Brain pericyte (primary cell): ENCODE measurements around the gene PGAP3.

ENCODE experiments used
- DNase-seq: peaks from one replicate; pipeline ENCODE4 v3.0.0-alpha.2; 2012; ENCODE audit warnings: low read depth, low spot score

PGAP3 gene

DNA sequence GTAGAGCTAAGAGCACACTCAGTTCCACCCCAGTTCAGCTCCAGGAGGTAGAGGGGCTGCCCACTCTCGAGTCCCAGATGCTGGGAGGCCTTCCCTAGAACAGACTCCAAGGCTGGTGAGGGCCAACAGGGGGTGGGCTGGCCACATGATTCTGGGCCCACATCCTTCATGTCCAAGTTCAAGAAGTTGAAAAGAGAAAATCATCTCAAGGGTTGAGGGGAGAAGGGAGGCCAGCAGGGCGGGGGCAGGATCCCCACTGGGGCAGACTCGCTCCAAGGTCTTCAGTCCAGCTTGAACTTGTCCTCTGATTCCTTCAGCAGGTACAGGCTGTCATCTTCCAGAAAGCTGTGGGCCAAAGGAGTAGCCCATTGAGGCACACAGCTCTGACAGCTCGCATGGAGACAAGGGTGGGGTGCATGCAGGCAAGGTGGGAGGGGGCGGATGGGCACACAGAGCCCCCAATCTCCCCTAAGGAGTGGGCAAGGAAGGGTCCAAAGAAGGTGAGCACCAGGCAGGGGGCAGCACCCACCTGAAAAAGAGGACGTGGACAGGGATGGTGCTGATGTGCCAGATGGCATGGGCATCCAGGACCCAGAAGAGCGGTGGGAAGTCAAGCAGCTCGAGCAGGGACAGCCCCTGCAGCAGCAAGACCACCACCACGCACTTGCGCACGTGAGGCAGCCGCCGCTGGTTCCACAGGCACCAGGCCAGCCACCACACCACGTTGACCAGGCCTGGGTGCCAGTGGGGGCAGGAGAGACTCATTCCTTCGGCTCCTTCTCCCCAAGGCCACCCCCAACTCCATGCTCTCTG is 15.1 kb downstream of the PGAP3 start:
- no peak for DNase-seq

DNA sequence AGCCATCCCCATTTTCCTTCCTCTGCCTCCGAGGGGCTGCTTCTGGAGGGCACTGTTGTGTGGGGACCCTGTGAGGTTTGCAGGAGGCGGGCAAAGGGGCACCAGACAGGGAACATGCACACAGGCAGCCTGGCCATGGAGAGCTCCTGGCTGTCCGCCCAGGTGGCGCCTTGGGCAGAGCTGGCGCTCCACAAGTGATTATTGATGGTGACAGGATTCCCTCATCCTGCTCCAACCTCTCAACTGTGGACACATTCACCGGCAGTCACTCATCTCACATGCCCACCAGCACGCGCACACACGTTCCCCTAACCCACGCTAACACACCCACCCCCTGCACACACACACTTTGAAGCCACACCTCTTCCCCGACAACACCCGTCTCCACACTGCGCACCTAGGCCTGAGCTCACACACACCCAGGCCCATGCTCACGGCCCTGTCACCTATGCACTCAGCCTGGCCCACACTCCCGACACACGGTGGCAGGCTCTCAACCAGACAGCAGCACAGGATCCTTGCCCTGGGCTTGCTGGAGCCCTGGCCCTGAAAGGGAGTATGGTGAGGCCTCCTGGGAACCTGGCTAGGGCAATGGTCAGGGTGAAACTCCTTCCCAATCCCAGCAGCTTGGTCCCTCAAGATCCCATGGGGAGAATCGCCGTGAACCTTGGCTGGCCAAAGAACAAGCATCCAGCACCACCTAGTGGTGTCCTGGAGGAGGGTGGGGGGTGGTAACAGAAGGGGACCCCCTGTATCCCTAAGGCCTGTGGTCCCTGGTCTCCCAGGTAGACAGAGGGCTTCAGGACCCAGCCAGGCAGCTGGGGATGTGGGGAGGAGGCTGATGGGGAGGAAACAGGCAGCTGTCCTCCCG is 16.0 kb downstream of the PGAP3 start:
- DNase-seq, result no peak

GRCh38 chr17:39670746-39671145 is 17.1 kb downstream of the PGAP3 start:
- DNase-seq, result no peak

DNA sequence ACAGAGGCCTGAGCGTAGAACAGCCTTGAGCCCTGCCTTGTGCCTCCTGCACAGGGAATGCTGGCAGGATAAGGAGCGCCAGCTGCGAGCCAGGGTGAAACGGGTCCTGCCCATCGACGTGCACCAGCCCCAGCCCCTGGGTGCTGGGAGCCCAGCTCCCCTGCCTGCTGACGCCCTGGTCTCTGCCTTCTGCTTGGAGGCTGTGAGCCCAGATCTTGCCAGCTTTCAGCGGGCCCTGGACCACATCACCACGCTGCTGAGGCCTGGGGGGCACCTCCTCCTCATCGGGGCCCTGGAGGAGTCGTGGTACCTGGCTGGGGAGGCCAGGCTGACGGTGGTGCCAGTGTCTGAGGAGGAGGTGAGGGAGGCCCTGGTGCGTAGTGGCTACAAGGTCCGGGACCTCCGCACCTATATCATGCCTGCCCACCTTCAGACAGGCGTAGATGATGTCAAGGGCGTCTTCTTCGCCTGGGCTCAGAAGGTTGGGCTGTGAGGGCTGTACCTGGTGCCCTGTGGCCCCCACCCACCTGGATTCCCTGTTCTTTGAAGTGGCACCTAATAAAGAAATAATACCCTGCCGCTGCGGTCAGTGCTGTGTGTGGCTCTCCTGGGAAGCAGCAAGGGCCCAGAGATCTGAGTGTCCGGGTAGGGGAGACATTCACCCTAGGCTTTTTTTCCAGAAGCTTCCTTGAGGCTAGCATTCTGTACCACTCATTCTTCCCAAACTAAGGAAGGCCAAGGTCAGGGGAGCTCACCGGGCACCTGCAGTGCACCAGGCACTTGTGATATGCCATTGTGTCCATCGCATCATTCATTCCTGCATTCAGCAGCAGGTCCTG is 17.7 kb downstream of the PGAP3 start:
- no peak for DNase-seq

DNA sequence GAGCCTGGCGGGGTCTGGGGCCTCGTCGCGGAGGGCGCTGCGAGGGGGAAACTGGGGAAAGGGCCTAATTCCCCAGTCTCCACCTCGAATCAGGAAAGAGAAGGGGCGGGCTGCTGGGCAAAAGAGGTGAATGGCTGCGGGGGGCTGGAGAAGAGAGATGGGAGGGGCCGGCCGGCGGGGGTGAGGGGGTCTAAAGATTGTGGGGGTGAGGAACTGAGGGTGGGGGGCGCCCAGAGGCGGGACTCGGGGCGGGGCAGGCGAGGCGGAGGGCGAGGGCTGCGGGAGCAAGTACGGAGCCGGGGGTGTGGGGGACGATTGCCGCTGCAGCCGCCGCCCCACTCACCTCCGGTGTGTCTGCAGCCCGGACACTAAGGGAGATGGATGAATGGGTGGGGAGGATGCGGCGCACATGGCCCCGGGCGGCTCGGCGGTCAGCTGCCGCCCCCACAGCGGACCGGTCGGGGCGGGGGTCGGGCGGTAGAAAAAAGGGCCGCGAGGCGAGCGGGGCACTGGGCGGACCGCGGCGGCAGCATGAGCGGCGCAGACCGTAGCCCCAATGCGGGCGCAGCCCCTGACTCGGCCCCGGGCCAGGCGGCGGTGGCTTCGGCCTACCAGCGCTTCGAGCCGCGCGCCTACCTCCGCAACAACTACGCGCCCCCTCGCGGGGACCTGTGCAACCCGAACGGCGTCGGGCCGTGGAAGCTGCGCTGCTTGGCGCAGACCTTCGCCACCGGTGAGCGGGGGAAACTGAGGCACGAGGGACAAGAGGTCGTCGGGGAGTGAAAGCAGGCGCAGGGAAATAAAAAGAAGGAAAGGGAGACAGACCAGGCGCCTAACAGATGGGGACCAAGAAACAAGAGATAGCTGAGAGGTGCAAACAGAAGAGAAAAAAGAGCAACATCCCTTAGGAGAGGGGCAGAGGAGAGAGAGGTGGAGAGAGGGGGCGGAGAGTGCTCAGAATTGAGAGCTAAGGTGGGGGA is 19.6 kb downstream of the PGAP3 start, which contains the start of gene PNMT:
PNMT (plus strand) TSS at position 509 of the 980 bp plus-strand sequence; CDS start at position 532, 23 bp downstream.
- DNase-seq, result no peak

DNA sequence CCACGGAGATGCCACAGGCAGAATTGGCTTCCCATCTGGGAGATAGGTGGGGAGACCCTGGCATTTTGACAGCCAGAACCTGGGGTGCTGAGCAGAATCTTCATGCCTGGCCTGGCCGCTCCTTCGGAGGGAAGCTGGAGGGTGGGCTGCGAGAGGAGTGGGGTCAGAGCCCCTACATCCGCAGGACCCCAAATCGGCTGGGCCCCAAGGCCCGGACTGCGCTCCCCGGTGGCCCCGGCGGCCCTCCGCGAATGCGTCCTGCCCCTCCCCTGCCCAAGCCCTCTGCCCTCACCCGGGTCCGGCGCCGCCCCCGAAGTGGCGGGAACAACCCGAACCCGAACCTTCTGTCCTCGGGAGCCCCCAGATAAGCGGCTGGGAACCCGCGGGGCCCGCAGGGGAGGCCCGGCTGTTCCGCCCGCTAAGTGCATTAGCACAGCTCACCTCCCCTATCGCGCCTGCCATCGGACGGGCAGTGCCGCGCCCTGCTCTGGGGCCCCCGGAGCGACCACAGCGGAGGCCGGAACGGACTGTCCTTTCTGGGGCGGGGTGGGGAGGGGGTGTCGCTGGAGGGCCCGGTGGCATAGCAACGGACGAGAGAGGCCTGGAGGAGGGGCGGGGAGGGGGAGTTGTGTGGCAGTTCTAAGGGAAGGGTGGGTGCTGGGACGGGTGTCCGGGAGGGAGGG is 20.5 kb downstream of the PGAP3 start:
- DNase-seq, result no peak

- DNase-seq, result no peak
Observed at GRCh38 chr17:39666601-39667261, 21.1 kb downstream of the PGAP3 start.

DNA sequence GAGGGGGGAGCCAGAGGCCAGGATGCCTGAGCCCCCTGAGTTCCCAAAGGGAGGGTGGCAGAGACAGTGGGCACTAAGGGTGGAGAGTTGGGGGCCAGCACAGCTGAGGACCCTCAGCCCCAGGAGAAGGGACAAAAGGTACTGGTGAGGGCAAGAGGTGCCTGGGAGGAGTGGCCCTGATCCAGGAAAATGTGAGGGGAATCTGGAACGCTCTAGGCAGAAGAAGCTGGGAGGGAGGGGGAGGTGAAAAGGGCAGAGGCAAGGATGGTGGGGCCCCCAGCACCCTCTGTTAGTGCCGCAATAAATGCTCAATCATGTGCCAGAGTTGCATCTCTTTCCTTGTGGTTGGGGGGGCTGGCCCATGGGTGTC is 21.6 kb downstream of the PGAP3 start:
- no peak for DNase-seq

DNA sequence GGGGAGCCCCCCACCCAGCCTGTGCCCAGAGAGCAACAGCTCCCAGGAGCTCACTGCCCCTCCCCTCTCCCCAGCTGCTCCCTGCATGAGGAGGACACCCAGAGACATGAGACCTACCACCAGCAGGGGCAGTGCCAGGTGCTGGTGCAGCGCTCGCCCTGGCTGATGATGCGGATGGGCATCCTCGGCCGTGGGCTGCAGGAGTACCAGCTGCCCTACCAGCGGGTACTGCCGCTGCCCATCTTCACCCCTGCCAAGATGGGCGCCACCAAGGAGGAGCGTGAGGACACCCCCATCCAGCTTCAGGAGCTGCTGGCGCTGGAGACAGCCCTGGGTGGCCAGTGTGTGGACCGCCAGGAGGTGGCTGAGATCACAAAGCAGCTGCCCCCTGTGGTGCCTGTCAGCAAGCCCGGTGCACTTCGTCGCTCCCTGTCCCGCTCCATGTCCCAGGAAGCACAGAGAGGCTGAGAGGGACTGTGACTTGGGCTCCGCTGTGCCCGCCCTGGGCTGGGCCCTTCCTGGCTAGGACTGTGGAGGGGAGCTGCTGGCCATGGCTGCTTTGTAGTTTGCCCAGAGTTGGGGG is 22.1 kb downstream of the PGAP3 start:
- DNase-seq, result no peak

DNA sequence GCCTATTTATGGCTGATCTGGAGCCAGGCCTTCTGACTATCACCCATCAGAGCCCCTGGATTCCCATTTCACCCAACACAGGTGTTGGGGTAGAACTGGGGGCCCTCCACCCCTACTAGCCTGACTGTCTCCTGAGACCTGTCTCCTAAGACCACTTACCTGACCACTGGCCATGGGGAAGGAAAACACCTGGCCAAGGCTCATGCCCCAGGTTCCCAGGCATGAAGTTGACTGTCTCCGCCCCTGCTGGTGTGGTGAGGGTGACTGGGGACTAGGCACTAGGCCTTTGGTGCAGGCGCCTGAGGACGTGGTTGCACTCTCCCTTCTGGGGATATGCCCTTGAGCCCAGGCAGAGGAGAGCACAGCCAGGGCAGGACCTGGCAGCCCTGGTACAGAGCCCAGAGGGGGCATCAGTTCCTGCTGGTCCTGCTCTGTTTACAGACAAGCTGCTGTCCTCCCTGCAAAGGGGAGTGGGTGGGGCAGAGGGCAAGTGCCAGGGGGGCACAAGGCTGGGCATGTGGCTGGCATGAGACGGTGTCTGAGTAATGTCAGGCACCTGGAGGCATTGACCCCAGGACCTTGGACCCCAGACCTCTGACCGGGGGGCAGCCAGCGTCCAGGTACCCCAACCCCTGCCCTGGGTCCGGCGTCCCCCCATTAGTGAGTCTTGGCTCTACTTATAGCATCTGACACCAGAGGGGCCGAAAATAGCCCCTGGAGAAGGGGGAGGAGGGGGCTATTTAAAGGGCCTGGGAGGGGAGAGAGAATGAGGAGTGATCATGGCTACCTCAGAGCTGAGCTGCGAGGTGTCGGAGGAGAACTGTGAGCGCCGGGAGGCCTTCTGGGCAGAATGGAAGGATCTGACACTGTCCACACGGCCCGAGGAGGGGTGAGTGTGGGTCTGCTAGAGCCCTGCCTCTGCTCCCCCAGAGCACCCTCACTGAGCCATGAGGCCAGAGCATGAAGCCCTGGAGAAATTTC is 23.0 kb downstream of the PGAP3 start, which contains the start of gene TCAP:
TCAP (plus strand) TSS at position 769 of the 981 bp plus-strand sequence; CDS start at position 780, 11 bp downstream.
- DNase-seq, result no peak

GRCh38 chr17:39663688-39664580 is 23.9 kb downstream of the PGAP3 start:
- no peak for DNase-seq

GRCh38 chr17:39663340-39663687 is 24.5 kb downstream of the PGAP3 start:
- DNase-seq, result no peak

GRCh38 chr17:39662551-39663339 is 25.1 kb downstream of the PGAP3 start:
- no peak for DNase-seq

DNA sequence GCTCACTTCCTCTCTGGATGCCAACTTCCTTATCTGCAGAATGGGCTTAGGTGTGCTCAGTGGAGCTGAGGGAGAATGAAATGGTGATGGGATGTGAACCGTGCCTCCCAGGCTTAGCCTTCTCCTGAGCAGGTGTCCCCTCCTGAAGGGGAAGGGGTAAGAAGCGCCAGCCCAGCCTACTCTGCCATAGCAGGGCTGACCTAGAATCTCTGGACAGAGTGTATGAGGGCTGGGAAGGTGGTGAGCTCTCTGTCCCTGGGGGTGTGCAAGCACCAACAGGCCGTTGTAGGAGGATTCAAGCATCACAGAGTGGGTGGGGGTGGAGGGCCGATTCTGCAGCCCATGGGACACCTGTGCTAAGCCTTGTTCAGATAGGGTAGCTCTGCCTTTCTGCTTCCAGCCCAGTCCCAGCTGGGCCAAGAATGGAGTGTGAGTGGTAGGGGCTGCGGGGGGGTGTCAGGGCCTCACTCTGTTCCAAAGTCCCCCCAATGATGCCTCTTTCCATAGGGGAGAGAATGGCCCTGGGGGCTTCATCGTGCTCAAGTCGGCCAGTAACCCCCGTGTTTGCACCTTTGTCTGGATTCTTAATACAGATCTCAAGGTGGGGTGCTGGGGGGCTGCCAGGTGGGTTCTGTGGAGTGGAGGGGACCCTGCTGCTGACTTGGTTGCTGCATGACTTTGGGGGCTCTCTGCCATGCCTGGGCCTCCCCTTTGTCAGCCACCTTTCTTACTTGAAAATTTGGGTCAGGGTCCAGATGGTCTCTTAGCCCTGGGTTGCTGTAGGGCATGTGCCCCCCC is 25.9 kb downstream of the PGAP3 start:
- DNase-seq, result no peak
